OCI-LY7 (cell line): Measurements from ENCODE around the gene NKG7. TPM values are rescaled to one million over a fixed set of nuclear protein-coding genes. Genes with fewer than 3 reads are reported as not detected.

Experiments used
- BruUV-seq: library from RNA; stranded (reverse); fragments of 400-500 nt; replicated peaks from 2 replicates; lab custom pipeline; 2021; lab: Mats Ljungman, UMichigan
- CTCF ChIA-PET: fragments of 300-600 bp; sonication (Branson Sonifier 250); formaldehyde crosslinking; loops from one replicate; lab custom pipeline; 2022; ENCODE audit warnings: antibody characterized with exemption; ENCODE audit not compliant: unreplicated experiment; lab: Charles Lee
- POLR2A ChIA-PET: fragments of 300-600 bp; sonication (Branson Sonifier 250); formaldehyde crosslinking; loops from one replicate; lab custom pipeline; 2022; ENCODE audit warnings: antibody characterized with exemption; lab: Charles Lee
- DNase-seq: peaks from one replicate; pipeline ENCODE4 v3.0.0-alpha.2; 2015; ENCODE audit warnings: low spot score
- H2AFZ ChIP-seq: fragments of 200-600 bp; sonication (generic), shearing (Covaris generic); 2 replicates; pipeline ENCODE4 v1.6.1; 2014; ENCODE audit warnings: mild to moderate bottlenecking, antibody characterized with exemption, low read length, moderate library complexity
- H3K27ac ChIP-seq: fragments of 200-600 bp; sonication (generic); 2 replicates; pipeline ENCODE4 v1.5.1; 2014; ENCODE audit warnings: mixed run types, low read depth, mild to moderate bottlenecking, moderate library complexity, low read length, inconsistent platforms; ENCODE audit not compliant: poor library complexity, severe bottlenecking
- H3K36me3 ChIP-seq: fragments of 200-600 bp; sonication (generic); 2 replicates; pipeline ENCODE4 v1.6.1; 2014; ENCODE audit warnings: mild to moderate bottlenecking, antibody characterized with exemption, low read length, moderate library complexity, mixed read lengths; ENCODE audit not compliant: insufficient read depth
- H3K4me1 ChIP-seq: fragments of 200-600 bp; sonication (generic); 2 replicates; pipeline ENCODE4 v1.5.1; 2014; ENCODE audit warnings: mild to moderate bottlenecking, low read length; ENCODE audit not compliant: insufficient read depth, poor library complexity, severe bottlenecking
- H3K4me2 ChIP-seq: fragments of 200-600 bp; sonication (generic); 2 replicates; pipeline ENCODE4 v1.6.1; 2014; ENCODE audit warnings: mild to moderate bottlenecking, low read length
- H3K4me3 ChIP-seq: fragments of 200-600 bp; sonication (generic); 2 replicates; pipeline ENCODE4 v1.5.1; 2014; ENCODE audit warnings: mild to moderate bottlenecking, low read depth, low read length; ENCODE audit not compliant: poor library complexity, severe bottlenecking
- H3K79me2 ChIP-seq: fragments of 200-600 bp; sonication (generic); 2 replicates; pipeline ENCODE4 v1.6.1; 2016; ENCODE audit warnings: low read depth, mild to moderate bottlenecking, low read length, moderate library complexity, mixed read lengths; ENCODE audit not compliant: insufficient read depth
- H3K9me2 ChIP-seq: fragments of 200-600 bp; sonication (generic); 2 replicates; pipeline ENCODE4 v1.6.1; 2016; ENCODE audit warnings: mild to moderate bottlenecking, low read length, mixed read lengths; ENCODE audit not compliant: insufficient read depth
- H3K9me3 ChIP-seq: fragments of 200-600 bp; sonication (generic); 2 replicates; pipeline ENCODE4 v1.6.1; 2014; ENCODE audit warnings: mild to moderate bottlenecking, mixed run types, low read length, mixed read lengths
- H4K20me1 ChIP-seq: fragments of 200-600 bp; sonication (generic); 2 replicates; pipeline ENCODE4 v1.6.1; 2014; ENCODE audit warnings: mild to moderate bottlenecking, antibody characterized with exemption, low read length, moderate library complexity, mixed read lengths; ENCODE audit not compliant: insufficient read depth
- CTCF ChIP-seq: fragments of 200-600 bp; sonication (generic); conservative IDR thresholded peaks from 2 replicates; pipeline ENCODE4 v1.5.1; 2014; ENCODE audit warnings: mild to moderate bottlenecking, antibody characterized with exemption, low read length, moderate library complexity, mixed read lengths
- EZH2phosphoT487 ChIP-seq: fragments of 200-600 bp; sonication (generic); IDR thresholded peaks from 2 replicates; pipeline ENCODE4 v1.6.1; 2018; ENCODE audit warnings: low read depth, borderline replicate concordance, mild to moderate bottlenecking, mixed run types, antibody characterized with exemption, low read length, moderate library complexity, mixed read lengths
- intact Hi-C: fragments of 100-400 bp; cut with micrococcal nuclease; formaldehyde crosslinking; loops from one replicate; pipeline ENCODE4 v1.10.0; 2022; ENCODE audit not compliant: unreplicated experiment
- total RNA-seq, 2 experiments: library from RNA; depleted of rRNA in 1 of 2; stranded (reverse); fragments of >200 nt in 1 of 2; shearing (Covaris generic) in 1 of 2; gene quantifications; 2 replicates each; pipeline ENCODE4 v1.2.3, GENCODE V29; 2014 to 2022

Gene NKG7
- total RNA-seq, 2 experiments from 2014 or later, result not detected

GRCh38 chr19:51372021-51372648 lies 319 bp downstream of the NKG7 start:
- Histone ChIP-seq H3K36me3 (no peaks in the 10 kb centered on the region), H3K79me2 (no peaks in the 10 kb centered on the region), H3K4me2 (peak overlapping the region; percentile 25; the same call in 1 of the 2 replicates), H2AFZ (peak overlapping the region; percentile 42; the same call in 1 of the 2 replicates), H3K4me1 (peaks cover 19% of the 10 kb centered on the region), H3K9me3 (no peaks in the 10 kb centered on the region), H3K27ac (no peak overlapping the region), H4K20me1 (no peaks in the 10 kb centered on the region), H3K4me3 (no peak overlapping the region), H3K9me2 (no peaks in the 10 kb centered on the region)
- ChIA-PET CTCF (no interaction called here), POLR2A (no interaction called here)
- BruUV-seq, result no TSS peak
- TF ChIP-seq EZH2phosphoT487, result no peak
- no peak for TF ChIP-seq CTCF
- no peak for DNase-seq
- intact Hi-C loops, result no loop called here

- Histone ChIP-seq H3K9me3 (no peaks in the 10 kb centered on the region), H3K27ac (no peak overlapping the region), H3K36me3 (no peaks in the 10 kb centered on the region), H4K20me1 (no peaks in the 10 kb centered on the region), H2AFZ (no peak overlapping the region), H3K4me1 (peaks cover 19% of the 10 kb centered on the region), H3K4me3 (no peak overlapping the region), H3K9me2 (no peaks in the 10 kb centered on the region), H3K79me2 (no peaks in the 10 kb centered on the region), H3K4me2 (no peak overlapping the region)
- ChIA-PET POLR2A (no interaction called here), CTCF (no interaction called here)
- BruUV-seq, result no TSS peak
- no peak for TF ChIP-seq EZH2phosphoT487
- no peak for TF ChIP-seq CTCF
- intact Hi-C loops, result no loop called here
- DNase-seq, result no peak
These were observed 1.2 kb downstream of the NKG7 start for GRCh38 chr19:51371186-51371690.

GRCh38 chr19:51370230-51370629 lies 2.2 kb downstream of the NKG7 start:
- Histone ChIP-seq H3K9me2 (no peaks in the 10 kb centered on the region), H3K27ac (no peak overlapping the region), H3K4me2 (no peak overlapping the region), H3K36me3 (no peaks in the 10 kb centered on the region), H3K4me1 (peaks cover 23% of the 10 kb centered on the region), H4K20me1 (no peaks in the 10 kb centered on the region), H3K4me3 (no peak overlapping the region), H3K79me2 (peaks cover 8% of the 10 kb centered on the region; the same call in 1 of the 2 replicates), H3K9me3 (no peaks in the 10 kb centered on the region), H2AFZ (no peak overlapping the region)
- intact Hi-C loops, result no loop called here
- no peak for DNase-seq
- POLR2A ChIA-PET, result no interaction called here
- no TSS peak for BruUV-seq
- TF ChIP-seq EZH2phosphoT487 (no peak), CTCF (no peak)
- CTCF ChIA-PET, result no interaction called here
